ENCODE results near the gene RPS6KA2. TPM values are rescaled to one million over a fixed set of nuclear protein-coding genes. Genes with fewer than 3 reads are reported as not detected.

The RPS6KA2 gene
- polyA plus RNA-seq, 1 donor (not counting 4 experiments of a cell fraction or from before 2014, with no cell fraction given), result 8.2 TPM

DNA sequence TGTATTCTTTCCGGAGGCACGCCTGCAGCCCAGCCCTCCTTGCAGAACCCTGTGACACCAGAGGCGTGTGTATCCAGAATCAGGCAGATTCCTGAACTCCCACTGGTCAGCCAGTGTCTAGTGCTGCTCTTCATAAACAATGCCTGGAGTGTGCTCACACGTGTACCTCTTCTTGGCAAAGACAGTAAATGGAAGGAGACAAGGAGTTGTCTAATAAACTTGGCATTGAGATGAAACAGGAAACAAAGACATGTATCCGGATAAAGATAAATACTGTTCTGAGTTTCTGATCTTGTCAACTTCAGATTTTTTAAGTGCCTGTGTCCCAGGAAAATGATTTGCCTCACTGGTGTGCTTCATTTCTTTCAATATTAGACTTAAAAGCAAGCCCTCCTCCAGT is 1.7 kb downstream of the RPS6KA2 start:
- no peak for DNase-seq (ENCODE audit: low read depth, low spot score)
- Histone ChIP-seq H3K4me2 (ENCODE audit: control insufficient read depth, extremely low read depth, insufficient read depth, low read depth, low read length) (peak overlapping the region; percentile 77), H3K27ac (ENCODE audit: control insufficient read depth, insufficient read depth, low read length) (no peak overlapping the region), H4K20me1 (ENCODE audit: control insufficient read depth, extremely low read depth, insufficient read depth, low read length) (no peaks in the 10 kb centered on the region), H2AFZ (ENCODE audit: control insufficient read depth, low read length) (no peak overlapping the region), H3K4me3 (ENCODE audit: control insufficient read depth in 2 of 3, extremely low read depth in 1 of 3, insufficient read depth in 2 of 3, low read depth in 1 of 3, low read length in 3 of 3) (peak overlapping the region in 2 of 3 experiments; percentile 79 to 90), H3K79me2 (ENCODE audit: control insufficient read depth, insufficient read depth, low read length) (no peaks in the 10 kb centered on the region), H3K9me3 (ENCODE audit: control insufficient read depth, low read depth, low read length) (no peaks in the 10 kb centered on the region), H3K9me1 (ENCODE audit: control insufficient read depth, extremely low read depth, insufficient read depth, low read length) (no peaks in the 10 kb centered on the region), H3K36me3 (ENCODE audit: control insufficient read depth in 2 of 2, extremely low read depth in 1 of 2, insufficient read depth in 2 of 2, low read length in 2 of 2) (no peaks in the 10 kb centered on the region), H3K9ac (ENCODE audit: control insufficient read depth, extremely low read depth, insufficient read depth, low read length) (peak overlapping the region; percentile 73), H3K27me3 (ENCODE audit: control insufficient read depth, extremely low read depth, insufficient read depth, low read length) (peaks cover 5% of the 10 kb centered on the region), H3K4me1 (ENCODE audit: control insufficient read depth, extremely low read depth, insufficient read depth, low read length) (peaks cover 38% of the 10 kb centered on the region)
- peak; percentile 55 for FAIRE-seq
- dilution Hi-C loops (cut with MboI; ENCODE audit: extremely low pct_ligation_motif_present, low sequenced_read_pairs), result no loop called here
- no peak for TF ChIP-seq EZH2 (IDR thresholded peaks at IDR 0.05; ENCODE audit: low read length)
- TF ChIP-seq, protein P1, sequence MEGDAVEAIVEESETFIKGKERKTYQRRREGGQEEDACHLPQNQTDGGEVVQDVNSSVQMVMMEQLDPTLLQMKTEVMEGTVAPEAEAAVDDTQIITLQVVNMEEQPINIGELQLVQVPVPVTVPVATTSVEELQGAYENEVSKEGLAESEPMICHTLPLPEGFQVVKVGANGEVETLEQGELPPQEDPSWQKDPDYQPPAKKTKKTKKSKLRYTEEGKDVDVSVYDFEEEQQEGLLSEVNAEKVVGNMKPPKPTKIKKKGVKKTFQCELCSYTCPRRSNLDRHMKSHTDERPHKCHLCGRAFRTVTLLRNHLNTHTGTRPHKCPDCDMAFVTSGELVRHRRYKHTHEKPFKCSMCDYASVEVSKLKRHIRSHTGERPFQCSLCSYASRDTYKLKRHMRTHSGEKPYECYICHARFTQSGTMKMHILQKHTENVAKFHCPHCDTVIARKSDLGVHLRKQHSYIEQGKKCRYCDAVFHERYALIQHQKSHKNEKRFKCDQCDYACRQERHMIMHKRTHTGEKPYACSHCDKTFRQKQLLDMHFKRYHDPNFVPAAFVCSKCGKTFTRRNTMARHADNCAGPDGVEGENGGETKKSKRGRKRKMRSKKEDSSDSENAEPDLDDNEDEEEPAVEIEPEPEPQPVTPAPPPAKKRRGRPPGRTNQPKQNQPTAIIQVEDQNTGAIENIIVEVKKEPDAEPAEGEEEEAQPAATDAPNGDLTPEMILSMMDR (optimal IDR thresholded peaks at IDR 0.05 in 1 of 3, IDR thresholded peaks at IDR 0.05 in 1 of 3, conservative IDR thresholded peaks at IDR 0.05 in 1 of 3; ENCODE audit: extremely low read depth in 1 of 3, insufficient read depth in 2 of 3, low read length in 3 of 3), result no peak

DNA sequence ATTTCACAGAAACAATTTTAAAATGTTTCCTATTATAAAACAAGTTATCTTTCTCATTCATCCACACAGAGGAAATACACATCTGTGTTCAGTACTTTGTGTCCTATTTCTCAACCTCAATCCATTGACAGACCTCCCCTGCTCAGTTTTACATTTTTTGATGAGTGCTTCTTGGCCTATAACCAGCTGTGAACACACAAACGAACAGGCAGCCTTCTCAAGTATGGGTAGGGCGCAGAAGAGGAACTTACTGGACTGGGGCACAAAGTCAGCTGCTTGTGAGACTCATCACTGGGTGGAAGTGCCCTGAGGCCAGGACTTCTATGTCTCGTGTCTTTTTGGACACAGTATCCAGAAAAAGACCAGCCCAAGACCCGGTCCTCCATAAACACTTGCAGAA is 2.8 kb downstream of the RPS6KA2 start:
- peak overlapping the region; percentile 8 for H3K4me2 ChIP-seq (ENCODE audit: control insufficient read depth, extremely low read depth, insufficient read depth, low read depth, low read length)
- H3K9me3 ChIP-seq (ENCODE audit: control insufficient read depth, low read depth, low read length), result no peaks in the 10 kb centered on the region
- peaks cover 5% of the 10 kb centered on the region for H3K27me3 ChIP-seq (ENCODE audit: control insufficient read depth, extremely low read depth, insufficient read depth, low read length)
- no peaks in the 10 kb centered on the region for H3K36me3 ChIP-seq (ENCODE audit: control insufficient read depth in 2 of 2, extremely low read depth in 1 of 2, insufficient read depth in 2 of 2, low read length in 2 of 2)
- no peak overlapping the region for H3K27ac ChIP-seq (ENCODE audit: control insufficient read depth, insufficient read depth, low read length)
- no peaks in the 10 kb centered on the region for H3K9me1 ChIP-seq (ENCODE audit: control insufficient read depth, extremely low read depth, insufficient read depth, low read length)
- dilution Hi-C loops (cut with MboI; ENCODE audit: extremely low pct_ligation_motif_present, low sequenced_read_pairs), result no loop called here
- peak; percentile 58 for FAIRE-seq
- no peaks in the 10 kb centered on the region for H3K79me2 ChIP-seq (ENCODE audit: control insufficient read depth, insufficient read depth, low read length)
- H4K20me1 ChIP-seq (ENCODE audit: control insufficient read depth, extremely low read depth, insufficient read depth, low read length), result no peaks in the 10 kb centered on the region
- DNase-seq (ENCODE audit: low read depth, low spot score), result no peak
- no peak overlapping the region for H3K9ac ChIP-seq (ENCODE audit: control insufficient read depth, extremely low read depth, insufficient read depth, low read length)
- no peak overlapping the region for H2AFZ ChIP-seq (ENCODE audit: control insufficient read depth, low read length)
- peaks cover 48% of the 10 kb centered on the region for H3K4me1 ChIP-seq (ENCODE audit: control insufficient read depth, extremely low read depth, insufficient read depth, low read length)
- no peak overlapping the region for H3K4me3 ChIP-seq (ENCODE audit: control insufficient read depth in 2 of 3, extremely low read depth in 1 of 3, insufficient read depth in 2 of 3, low read depth in 1 of 3, low read length in 3 of 3)
- no peak for TF ChIP-seq EZH2 (IDR thresholded peaks at IDR 0.05; ENCODE audit: low read length)
- TF ChIP-seq, protein P1 (optimal IDR thresholded peaks at IDR 0.05 in 1 of 3, IDR thresholded peaks at IDR 0.05 in 1 of 3, conservative IDR thresholded peaks at IDR 0.05 in 1 of 3; ENCODE audit: extremely low read depth in 1 of 3, insufficient read depth in 2 of 3, low read length in 3 of 3), result no peak
